Right lobe of liver (tissue), 6 donors: ENCODE results near the gene LAMC2. TPM values are rescaled to one million over a fixed set of nuclear protein-coding genes. Genes with fewer than 3 reads are reported as not detected.

ENCODE experiments used
- ATAC-seq, 4 donors: fragments of 200-7000 bp; cut with Tn5 transposase; one replicate each; pipeline ENCODE4 v1.9.1; 2020; ENCODE audit warnings: mild to moderate bottlenecking in 4 of 4, moderate library complexity in 4 of 4
- DNase-seq, 3 donors: peaks; one replicate each; pipeline ENCODE4 v3.0.0-alpha.2; 2020
- H3K27ac ChIP-seq, 3 donors: fragments of 200-600 bp; one replicate each; pipeline ENCODE4 v1.8.0; 2022
- H3K27me3 ChIP-seq, 2 donors: fragments of 200-600 bp; one replicate each; pipeline ENCODE4 v1.8.0; 2022
- H3K36me3 ChIP-seq, 4 donors: fragments of 200-600 bp; sonication (generic) in 1 of 4; one replicate each; pipeline versions ENCODE4 v1.5.1 to v1.8.0; 2017 to 2022; ENCODE audit warnings: control low read depth in 1 of 4
- H3K4me1 ChIP-seq, 4 donors: fragments of 200-600 bp; sonication (generic) in 1 of 4; one replicate each; pipeline versions ENCODE4 v1.5.1 to v1.8.0; 2017 to 2022; ENCODE audit warnings: control low read depth in 1 of 4
- H3K4me3 ChIP-seq, 3 donors: fragments of 200-600 bp; one replicate each; pipeline ENCODE4 v1.8.0; 2022
- H3K9me3 ChIP-seq, 4 donors: fragments of 200-600 bp; sonication (generic) in 1 of 4; one replicate each; pipeline versions ENCODE4 v1.5.1 to v1.8.0; 2017 to 2022; ENCODE audit warnings: control low read depth in 1 of 4
- POLR2A ChIP-seq: fragments of 450-650 bp; IDR thresholded peaks from one replicate; pipeline ENCODE4 v1.6.1; 2017; ENCODE audit warnings: antibody characterized with exemption, mild to moderate bottlenecking
- WGBS: methylation state at CpG from one replicate; pipeline ENCODE4 v1.1.6; 2018; ENCODE audit warnings: low coverage, low lambda C conversion rate; ENCODE audit not compliant: insufficient coverage; ENCODE audit errors: missing lambda C conversion rate; 5-methylcytosine and 5-hydroxymethylcytosine counted together
- intact Hi-C, 2 donors: fragments of 100-400 bp; cut with DNase I; formaldehyde crosslinking; loops; one replicate each; pipeline versions ENCODE4 v1.11.2 to v1.14.1; 2022
- total RNA-seq, 6 experiments: library from RNA; depleted of rRNA in 2 of 6; stranded (reverse); fragments of >200 nt in 2 of 6; fragmentation: NEBNext Ultra II Directional in 3 of 6; extraction: Animal tissue kit (Norgen Biotek cat#: 25700) in 3 of 6; gene quantifications; one replicate each; pipeline versions ENCODE4 v1.1.0 to v1.2.4, GENCODE V29; 2016 to 2023
- TF ChIP-seq, protein P1 (sequence below), 4 donors: fragments of 200-600 bp in 3 of 4; fragments of 450-650 bp in 1 of 4; IDR thresholded peaks; one replicate each; pipeline versions ENCODE4 v1.5.1 to v1.8.0; 2016 to 2022; ENCODE audit warnings: antibody characterized with exemption in 4 of 4, mild to moderate bottlenecking in 2 of 4
- donor health status: DM: no; HTN: yes; CAD: no.
- donor health status: DM: no; HTN: no; CAD: no.
- donor health status: DM: no; HTN: no; CAD: no.
- donor health status: DM: no; HTN: yes; CAD: no.
- donor health status: DM: no; HTN: yes; CAD: no.

The LAMC2 gene
- total RNA-seq, 6 experiments from 2014 or later: 0.17 to 1.5 (median 0.49) TPM

DNA sequence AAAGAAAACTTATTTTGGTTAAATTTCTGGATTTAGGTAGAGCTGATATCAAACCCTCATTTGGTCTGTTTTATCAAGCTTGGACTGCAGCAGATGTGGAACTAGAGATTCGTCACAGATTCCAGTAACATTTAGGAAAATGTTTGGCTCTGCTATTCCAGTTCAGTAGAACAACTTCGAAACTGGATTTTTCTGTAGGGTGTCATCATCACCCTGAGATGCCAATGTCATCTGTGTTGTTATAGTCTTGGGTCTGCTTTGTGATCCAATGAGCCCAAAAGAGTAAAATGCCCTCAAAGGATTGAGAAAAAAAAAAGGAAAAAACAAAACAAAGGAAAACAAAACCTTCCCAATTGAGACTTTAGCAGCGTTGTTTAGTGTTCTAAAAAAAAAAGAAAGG lies 55.4 kb downstream of the LAMC2 start:
- WGBS: 59% methylated on average over 3 of the region's 3 CpGs
- Histone ChIP-seq H3K9me3 (no peaks in the 10 kb centered on the region), H3K36me3 (no peaks in the 10 kb centered on the region), H3K27ac (no peak overlapping the region), H3K27me3 (no peaks in the 10 kb centered on the region), H3K4me1 (no peaks in the 10 kb centered on the region), H3K4me3 (no peak overlapping the region)
- no peak for DNase-seq
- TF ChIP-seq POLR2A: no peak
- TF ChIP-seq, protein P1, sequence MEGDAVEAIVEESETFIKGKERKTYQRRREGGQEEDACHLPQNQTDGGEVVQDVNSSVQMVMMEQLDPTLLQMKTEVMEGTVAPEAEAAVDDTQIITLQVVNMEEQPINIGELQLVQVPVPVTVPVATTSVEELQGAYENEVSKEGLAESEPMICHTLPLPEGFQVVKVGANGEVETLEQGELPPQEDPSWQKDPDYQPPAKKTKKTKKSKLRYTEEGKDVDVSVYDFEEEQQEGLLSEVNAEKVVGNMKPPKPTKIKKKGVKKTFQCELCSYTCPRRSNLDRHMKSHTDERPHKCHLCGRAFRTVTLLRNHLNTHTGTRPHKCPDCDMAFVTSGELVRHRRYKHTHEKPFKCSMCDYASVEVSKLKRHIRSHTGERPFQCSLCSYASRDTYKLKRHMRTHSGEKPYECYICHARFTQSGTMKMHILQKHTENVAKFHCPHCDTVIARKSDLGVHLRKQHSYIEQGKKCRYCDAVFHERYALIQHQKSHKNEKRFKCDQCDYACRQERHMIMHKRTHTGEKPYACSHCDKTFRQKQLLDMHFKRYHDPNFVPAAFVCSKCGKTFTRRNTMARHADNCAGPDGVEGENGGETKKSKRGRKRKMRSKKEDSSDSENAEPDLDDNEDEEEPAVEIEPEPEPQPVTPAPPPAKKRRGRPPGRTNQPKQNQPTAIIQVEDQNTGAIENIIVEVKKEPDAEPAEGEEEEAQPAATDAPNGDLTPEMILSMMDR (IDR thresholded peaks at IDR 0.05): no peak
- no peak for ATAC-seq
- intact Hi-C loops: no loop called here

DNA sequence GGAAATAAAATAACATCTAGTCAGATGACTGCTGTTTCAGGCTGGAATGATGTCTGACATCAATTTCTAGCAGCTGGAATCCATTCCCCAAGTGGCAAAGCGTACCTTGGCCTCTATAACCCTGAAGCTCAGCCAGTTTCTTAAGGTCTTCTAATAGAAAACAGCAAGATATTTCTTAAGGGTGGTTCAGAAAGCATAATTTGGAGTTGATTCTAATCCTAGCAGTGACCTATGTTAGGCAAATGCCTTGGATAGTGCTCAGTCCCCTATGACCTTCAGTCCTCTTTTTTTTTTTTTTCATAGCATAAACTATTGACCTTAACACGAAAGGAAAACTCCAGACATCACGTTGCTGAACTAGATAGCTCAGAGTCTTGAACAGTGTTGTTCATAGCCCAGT lies 56.5 kb downstream of the LAMC2 start:
- H3K4me3 ChIP-seq: no peak overlapping the region
- no peaks in the 10 kb centered on the region for H3K36me3 ChIP-seq
- intact Hi-C loops: no loop called here
- no peak overlapping the region for H3K27ac ChIP-seq
- no peaks in the 10 kb centered on the region for H3K27me3 ChIP-seq
- no peaks in the 10 kb centered on the region for H3K4me1 ChIP-seq
- WGBS: 44% methylated on average over 3 of the region's 3 CpGs
- ATAC-seq (no peak), DNase-seq (no peak)
- TF ChIP-seq POLR2A: no peak
- TF ChIP-seq, protein P1 (IDR thresholded peaks at IDR 0.05): no peak
- H3K9me3 ChIP-seq: no peaks in the 10 kb centered on the region

DNA sequence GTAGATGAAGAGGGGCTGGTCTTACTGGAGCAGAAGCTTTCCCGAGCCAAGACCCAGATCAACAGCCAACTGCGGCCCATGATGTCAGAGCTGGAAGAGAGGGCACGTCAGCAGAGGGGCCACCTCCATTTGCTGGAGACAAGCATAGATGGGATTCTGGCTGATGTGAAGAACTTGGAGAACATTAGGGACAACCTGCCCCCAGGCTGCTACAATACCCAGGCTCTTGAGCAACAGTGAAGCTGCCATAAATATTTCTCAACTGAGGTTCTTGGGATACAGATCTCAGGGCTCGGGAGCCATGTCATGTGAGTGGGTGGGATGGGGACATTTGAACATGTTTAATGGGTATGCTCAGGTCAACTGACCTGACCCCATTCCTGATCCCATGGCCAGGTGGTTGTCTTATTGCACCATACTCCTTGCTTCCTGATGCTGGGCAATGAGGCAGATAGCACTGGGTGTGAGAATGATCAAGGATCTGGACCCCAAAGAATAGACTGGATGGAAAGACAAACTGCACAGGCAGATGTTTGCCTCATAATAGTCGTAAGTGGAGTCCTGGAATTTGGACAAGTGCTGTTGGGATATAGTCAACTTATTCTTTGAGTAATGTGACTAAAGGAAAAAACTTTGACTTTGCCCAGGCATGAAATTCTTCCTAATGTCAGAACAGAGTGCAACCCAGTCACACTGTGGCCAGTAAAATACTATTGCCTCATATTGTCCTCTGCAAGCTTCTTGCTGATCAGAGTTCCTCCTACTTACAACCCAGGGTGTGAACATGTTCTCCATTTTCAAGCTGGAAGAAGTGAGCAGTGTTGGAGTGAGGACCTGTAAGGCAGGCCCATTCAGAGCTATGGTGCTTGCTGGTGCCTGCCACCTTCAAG lies 57.3 kb downstream of the LAMC2 start:
- intact Hi-C loops: no loop called here
- peak; percentile 48 to 80 (median 57) for ATAC-seq
- H3K27ac ChIP-seq: no peak overlapping the region
- DNase-seq: no peak
- no peaks in the 10 kb centered on the region for H3K4me1 ChIP-seq
- H3K4me3 ChIP-seq: no peak overlapping the region
- no peaks in the 10 kb centered on the region for H3K9me3 ChIP-seq
- TF ChIP-seq POLR2A: no peak
- TF ChIP-seq, protein P1 (IDR thresholded peaks at IDR 0.05): no peak
- no peaks in the 10 kb centered on the region for H3K27me3 ChIP-seq
- 68% methylated on average over 4 of the region's 5 CpGs for WGBS
- no peaks in the 10 kb centered on the region for H3K36me3 ChIP-seq

DNA sequence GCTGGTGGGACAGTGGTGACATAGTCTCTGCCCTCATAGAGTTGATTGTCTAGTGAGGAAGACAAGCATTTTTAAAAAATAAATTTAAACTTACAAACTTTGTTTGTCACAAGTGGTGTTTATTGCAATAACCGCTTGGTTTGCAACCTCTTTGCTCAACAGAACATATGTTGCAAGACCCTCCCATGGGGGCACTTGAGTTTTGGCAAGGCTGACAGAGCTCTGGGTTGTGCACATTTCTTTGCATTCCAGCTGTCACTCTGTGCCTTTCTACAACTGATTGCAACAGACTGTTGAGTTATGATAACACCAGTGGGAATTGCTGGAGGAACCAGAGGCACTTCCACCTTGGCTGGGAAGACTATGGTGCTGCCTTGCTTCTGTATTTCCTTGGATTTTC lies 58.4 kb downstream of the LAMC2 start:
- no peak overlapping the region for H3K27ac ChIP-seq
- intact Hi-C loops: no loop called here
- DNase-seq (no peak), ATAC-seq (peak in 2 of 4 donors; percentile 46 to 50)
- no peaks in the 10 kb centered on the region for H3K36me3 ChIP-seq
- H3K27me3 ChIP-seq: no peaks in the 10 kb centered on the region
- TF ChIP-seq, protein P1 (IDR thresholded peaks at IDR 0.05): no peak
- TF ChIP-seq POLR2A: no peak
- no peak overlapping the region for H3K4me3 ChIP-seq
- no peaks in the 10 kb centered on the region for H3K9me3 ChIP-seq
- H3K4me1 ChIP-seq: no peaks in the 10 kb centered on the region
- WGBS: 50% methylated on average over 1 of the region's 1 CpG
